Stimulated activated effector memory CD8-positive, alpha-beta T cell treated with anti-CD3 and anti-CD28 coated beads, Interleukin-12 subunit alpha, Interleukin-12 subunit beta, amount 100 ng/mL, for 72 hours (primary cell): Measurements from ENCODE around the gene MAGI3.

ENCODE experiments used
- ATAC-seq: fragments of 150-1000 bp; cut with Tn5 transposase; 2 replicates; pipeline ENCODE4 v1.10.0; 2021
- DNase-seq, 2 donors: peaks; one replicate each; pipeline ENCODE4 v3.0.0; 2021 to 2022; ENCODE audit warnings: low spot score in 2 of 2
- H3K27ac Mint-ChIP-seq: one replicate; pipeline ENCODE4 v1.8.0; 2022; ENCODE audit warnings: mild to moderate bottlenecking, mixed read lengths
- H3K36me3 Mint-ChIP-seq: one replicate; pipeline ENCODE4 v1.8.0; 2022; ENCODE audit warnings: mild to moderate bottlenecking, mixed read lengths
- H3K4me1 Mint-ChIP-seq: one replicate; pipeline ENCODE4 v1.8.0; 2022; ENCODE audit warnings: mixed read lengths
- H3K4me3 Mint-ChIP-seq: one replicate; pipeline ENCODE4 v1.8.0; 2022; ENCODE audit warnings: mild to moderate bottlenecking, mixed read lengths
- H3K9me3 Mint-ChIP-seq: one replicate; pipeline ENCODE4 v1.8.0; 2022; ENCODE audit warnings: mixed read lengths

The MAGI3 gene

GRCh38 chr1:113389953-113390834, at the start of gene MAGI3:
MAGI3 (plus strand) TSS chr1:113390515; CDS start chr1:113391034, 519 bp downstream.
- ATAC-seq (peak; percentile 97), DNase-seq (peak; percentile 89 to 95)
- Mint-ChIP-seq H3K9me3 (no peaks in the 10 kb centered on the region), H3K4me1 (peaks cover 23% of the 10 kb centered on the region), H3K36me3 (no peaks in the 10 kb centered on the region), H3K27ac (no peak within 1 kb of the TSS), H3K4me3 (peak within 1 kb of the TSS; percentile 84)

GRCh38 chr1:113353580-113353979, 36.7 kb upstream of the MAGI3 start:
- Mint-ChIP-seq H3K4me1 (no peaks in the 10 kb centered on the region), H3K36me3 (no peaks in the 10 kb centered on the region), H3K27ac (no peak overlapping the region), H3K9me3 (no peaks in the 10 kb centered on the region), H3K4me3 (no peak overlapping the region)
- ATAC-seq = no peak
- DNase-seq = no peak

- ATAC-seq (no peak), DNase-seq (no peak)
- no peak overlapping the region for H3K27ac Mint-ChIP-seq
- no peaks in the 10 kb centered on the region for H3K4me1 Mint-ChIP-seq
- H3K4me3 Mint-ChIP-seq = no peak overlapping the region
- no peaks in the 10 kb centered on the region for H3K36me3 Mint-ChIP-seq
- H3K9me3 Mint-ChIP-seq = no peaks in the 10 kb centered on the region
These were observed 26.4 kb upstream of the MAGI3 start for GRCh38 chr1:113363935-113364334.

DNA sequence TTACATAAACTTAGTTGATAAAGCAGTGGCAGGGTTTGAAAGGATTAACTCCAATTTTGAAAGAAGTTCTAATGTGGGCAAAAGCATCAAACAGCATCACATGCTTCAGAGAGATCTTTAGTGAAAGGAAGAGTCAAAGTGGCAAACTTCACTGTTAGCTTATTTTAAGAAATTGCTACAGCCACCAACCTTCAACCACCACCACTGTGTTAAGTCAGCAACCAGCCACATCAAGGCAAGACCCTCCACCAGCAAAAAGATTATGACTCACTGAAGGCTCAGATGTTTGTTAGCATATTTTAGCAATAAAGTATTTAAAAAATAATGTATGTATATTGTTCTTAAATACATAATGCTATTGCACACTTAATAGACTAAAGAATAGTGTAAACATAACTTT, 21.3 kb upstream of the MAGI3 start:
- no peak overlapping the region for H3K4me3 Mint-ChIP-seq
- ATAC-seq (no peak), DNase-seq (no peak)
- H3K36me3 Mint-ChIP-seq = no peaks in the 10 kb centered on the region
- no peak overlapping the region for H3K27ac Mint-ChIP-seq
- no peaks in the 10 kb centered on the region for H3K4me1 Mint-ChIP-seq
- no peaks in the 10 kb centered on the region for H3K9me3 Mint-ChIP-seq

GRCh38 chr1:113369699-113370098, 20.6 kb upstream of the MAGI3 start:
- ATAC-seq = peak; percentile 69
- no peaks in the 10 kb centered on the region for H3K9me3 Mint-ChIP-seq
- no peak overlapping the region for H3K27ac Mint-ChIP-seq
- H3K4me3 Mint-ChIP-seq = no peak overlapping the region
- H3K4me1 Mint-ChIP-seq = no peaks in the 10 kb centered on the region
- no peak for DNase-seq
- H3K36me3 Mint-ChIP-seq = no peaks in the 10 kb centered on the region

GRCh38 chr1:113370868-113371267, 19.4 kb upstream of the MAGI3 start:
- Mint-ChIP-seq H3K9me3 (no peaks in the 10 kb centered on the region), H3K4me1 (no peaks in the 10 kb centered on the region), H3K36me3 (no peaks in the 10 kb centered on the region), H3K27ac (no peak overlapping the region), H3K4me3 (no peak overlapping the region)
- no peak for DNase-seq
- ATAC-seq = no peak

- Mint-ChIP-seq H3K27ac (no peak overlapping the region), H3K36me3 (no peaks in the 10 kb centered on the region), H3K4me3 (no peak overlapping the region), H3K9me3 (no peaks in the 10 kb centered on the region), H3K4me1 (no peaks in the 10 kb centered on the region)
- ATAC-seq = no peak
- no peak for DNase-seq
These were observed 17.8 kb upstream of the MAGI3 start for GRCh38 chr1:113372546-113372945.

DNA sequence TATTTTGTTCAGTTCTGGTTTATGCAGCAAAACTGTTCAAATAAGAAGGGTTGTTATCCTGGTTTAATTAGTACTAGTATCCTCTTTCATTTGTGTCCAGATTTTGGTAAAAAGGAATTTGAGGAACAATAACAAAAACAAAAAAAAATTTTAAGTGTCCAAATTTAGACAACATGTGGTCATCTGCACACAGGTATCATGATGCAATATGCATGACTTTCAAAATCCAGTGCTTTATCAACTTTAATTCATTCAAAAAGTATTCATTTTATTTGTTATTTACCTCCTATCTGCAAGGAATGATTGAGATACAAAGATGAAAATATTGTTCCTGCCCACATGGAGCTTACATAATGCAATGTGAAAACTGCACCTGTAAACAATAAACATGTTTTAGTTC, 16.7 kb upstream of the MAGI3 start:
- Mint-ChIP-seq H3K9me3 (no peaks in the 10 kb centered on the region), H3K36me3 (no peaks in the 10 kb centered on the region), H3K4me1 (no peaks in the 10 kb centered on the region), H3K4me3 (no peak overlapping the region), H3K27ac (no peak overlapping the region)
- ATAC-seq (no peak), DNase-seq (no peak)

DNA sequence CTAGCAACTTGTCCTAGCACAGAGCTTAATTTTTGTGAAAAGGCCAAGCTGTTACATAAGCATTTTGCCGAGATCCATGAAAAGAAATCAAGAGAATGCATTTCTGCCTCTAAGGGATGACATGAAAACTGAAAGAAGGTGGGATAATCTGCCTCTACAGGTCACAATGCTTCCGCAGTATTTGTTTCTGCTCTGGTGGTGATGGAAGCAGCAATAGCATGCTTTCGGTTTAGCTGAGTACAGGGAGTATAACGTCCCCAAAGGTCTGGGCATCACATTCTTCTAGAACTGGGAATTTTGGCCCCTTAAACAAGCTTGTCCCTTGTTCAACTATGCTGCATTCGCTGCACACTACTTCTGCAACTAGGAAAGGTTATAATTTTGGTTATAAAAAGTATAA, 14.4 kb upstream of the MAGI3 start:
- ATAC-seq (no peak), DNase-seq (no peak)
- Mint-ChIP-seq H3K4me1 (no peaks in the 10 kb centered on the region), H3K4me3 (no peak overlapping the region), H3K36me3 (no peaks in the 10 kb centered on the region), H3K9me3 (no peaks in the 10 kb centered on the region), H3K27ac (no peak overlapping the region)

DNA sequence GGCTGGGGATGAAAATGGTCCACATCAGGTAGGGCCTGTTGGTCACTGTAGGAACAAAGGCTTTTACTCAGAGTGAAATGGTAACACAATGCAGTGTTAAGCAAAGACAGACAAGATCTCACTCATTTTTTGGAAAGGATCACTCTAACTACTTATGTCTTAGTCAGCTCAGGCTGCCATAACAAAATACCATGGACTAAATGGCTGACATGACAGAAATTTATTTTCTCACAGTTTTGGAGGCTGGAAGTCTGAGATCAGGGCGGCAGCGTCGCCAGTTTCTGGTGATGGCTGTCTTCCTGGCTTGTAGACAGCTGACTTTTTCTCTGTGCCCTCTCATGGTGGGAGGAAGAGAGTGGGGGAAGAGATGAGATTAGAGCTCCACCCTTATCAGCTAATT, 10.2 kb upstream of the MAGI3 start:
- no peak overlapping the region for H3K4me3 Mint-ChIP-seq
- H3K27ac Mint-ChIP-seq = no peak overlapping the region
- H3K4me1 Mint-ChIP-seq = no peaks in the 10 kb centered on the region
- DNase-seq = no peak
- ATAC-seq = no peak
- no peaks in the 10 kb centered on the region for H3K36me3 Mint-ChIP-seq
- H3K9me3 Mint-ChIP-seq = no peaks in the 10 kb centered on the region

DNA sequence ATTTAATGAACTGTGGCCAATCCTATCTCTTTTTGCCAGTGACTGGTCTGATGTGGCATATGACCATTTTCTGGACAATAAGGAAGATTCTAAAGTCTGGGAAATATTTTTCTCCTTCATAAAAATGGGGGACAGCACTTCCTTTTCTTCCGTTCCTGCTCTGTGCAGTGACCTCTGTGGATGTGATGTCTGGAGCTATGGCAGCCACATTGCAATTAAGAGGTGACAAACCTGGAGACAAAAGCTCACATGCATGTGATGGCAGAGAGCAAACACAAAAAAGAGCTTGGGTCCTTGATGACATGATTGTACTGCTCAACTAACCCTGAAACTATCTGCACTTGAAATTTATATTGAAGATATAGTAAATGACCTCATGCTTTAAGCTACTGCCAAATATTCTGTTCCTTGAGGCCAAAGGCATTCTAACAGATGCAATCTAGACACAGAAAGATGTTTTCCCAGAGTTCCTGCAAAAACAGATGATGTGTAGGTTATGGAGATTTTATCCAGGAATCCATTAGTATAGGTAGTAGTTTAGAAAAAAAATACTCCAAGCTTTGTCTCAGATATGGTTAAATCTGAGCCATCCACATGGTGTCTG, 2.2 kb upstream of the MAGI3 start:
- Mint-ChIP-seq H3K27ac (no peak overlapping the region), H3K4me1 (peaks cover 23% of the 10 kb centered on the region), H3K4me3 (no peak overlapping the region), H3K36me3 (no peaks in the 10 kb centered on the region), H3K9me3 (no peaks in the 10 kb centered on the region)
- DNase-seq (no peak), ATAC-seq (no peak)

GRCh38 chr1:113388621-113389358, 1.5 kb upstream of the MAGI3 start:
- DNase-seq (no peak), ATAC-seq (no peak)
- H3K4me1 Mint-ChIP-seq = peaks cover 23% of the 10 kb centered on the region
- no peak overlapping the region for H3K27ac Mint-ChIP-seq
- no peaks in the 10 kb centered on the region for H3K9me3 Mint-ChIP-seq
- no peaks in the 10 kb centered on the region for H3K36me3 Mint-ChIP-seq
- peak overlapping the region; percentile 84 for H3K4me3 Mint-ChIP-seq

GRCh38 chr1:113389359-113389952, 859 bp upstream of the MAGI3 start:
- Mint-ChIP-seq H3K4me3 (peak overlapping the region; percentile 84), H3K9me3 (no peaks in the 10 kb centered on the region), H3K4me1 (peaks cover 23% of the 10 kb centered on the region), H3K36me3 (no peaks in the 10 kb centered on the region), H3K27ac (no peak overlapping the region)
- no peak for ATAC-seq
- DNase-seq = no peak

- H3K36me3 Mint-ChIP-seq = no peaks in the 10 kb centered on the region
- ATAC-seq (peak; percentile 38), DNase-seq (peak; percentile 26 to 75)
- peaks cover 23% of the 10 kb centered on the region for H3K4me1 Mint-ChIP-seq
- peak overlapping the region; percentile 84 for H3K4me3 Mint-ChIP-seq
- H3K27ac Mint-ChIP-seq = no peak overlapping the region
- H3K9me3 Mint-ChIP-seq = no peaks in the 10 kb centered on the region
These were observed 745 bp downstream of the MAGI3 start for GRCh38 chr1:113390871-113391648.
